ENCODE data around the gene TAF12. TPM values are rescaled to one million over a fixed set of nuclear protein-coding genes. Genes with fewer than 3 reads are reported as not detected.
"Not testable (repeated sequence)": the region's sequence is repeated elsewhere in the genome, so short reads cannot be mapped to it uniquely, and the experiment has no call there.

The TAF12 gene
- total and polyA plus RNA-seq, 4 donors = 9.5 to 14.5 (median 11.9) TPM

- not testable (repeated sequence) for DNase-seq (ENCODE audit: low spot score)
Measured at GRCh38 chr1:28653870-28654269, 11.0 kb upstream of the TAF12 start.

GRCh38 chr1:28653063-28653462 is 10.2 kb upstream of the TAF12 start:
- H3K36me3 ChIP-seq (ENCODE audit: control insufficient read depth in 4 of 4, insufficient read depth in 3 of 4, low read depth in 1 of 4, low read length in 3 of 4); H3K4me3 ChIP-seq (ENCODE audit: low read depth in 1 of 3, low read length in 3 of 3): not testable (repeated sequence)
- 72% methylated on average over 13 of the region's 13 CpGs for WGBS

More at GRCh38 chr1:28653870-28654269, 11.0 kb upstream of the TAF12 start:
- H3K27ac ChIP-seq (ENCODE audit: low read depth in 1 of 2, low read length in 2 of 2); H3K9me3 ChIP-seq (ENCODE audit: control insufficient read depth in 4 of 4, low read length in 3 of 4); H3K36me3 ChIP-seq (ENCODE audit: control insufficient read depth in 4 of 4, insufficient read depth in 3 of 4, low read depth in 1 of 4, low read length in 3 of 4); H3K9ac ChIP-seq (ENCODE audit: low read depth in 1 of 2, low read length in 2 of 2); H3K27me3 ChIP-seq (ENCODE audit: control insufficient read depth in 4 of 4, insufficient read depth in 4 of 4, low read length in 3 of 4); H3K4me3 ChIP-seq (ENCODE audit: low read depth in 1 of 3, low read length in 3 of 3): not testable (repeated sequence)
- H3K4me1 ChIP-seq (ENCODE audit: control insufficient read depth in 4 of 4, insufficient read depth in 4 of 4, low read length in 3 of 4) = peaks cover 4 to 16% (median 8%) of the 10 kb centered on the region in 4 donors
- 35% methylated on average over 3 of the region's 3 CpGs for WGBS
- TF ChIP-seq RAD21 (IDR thresholded peaks at IDR 0.05) (peak; percentile 36 to 62), CTCF (IDR thresholded peaks at IDR 0.05; ENCODE audit: low read depth, low read length, missing input control) (peak; percentile 26)

GRCh38 chr1:28648474-28649198 is 5.8 kb upstream of the TAF12 start, which contains the start of gene RNU11:
Gene RNU11 (plus strand): TSS chr1:28648600.
- Histone ChIP-seq H3K4me1 (ENCODE audit: control insufficient read depth in 4 of 4, insufficient read depth in 4 of 4, low read length in 3 of 4) (peaks cover 9 to 31% (median 19%) of the 10 kb centered on the region in 4 donors), H3K9me3 (ENCODE audit: control insufficient read depth in 4 of 4, low read length in 3 of 4) (no peaks in the 10 kb centered on the region), H3K27ac (ENCODE audit: low read depth in 1 of 2, low read length in 2 of 2) (peak within 1 kb of the TSS; percentile 75 to 98), H3K9ac (ENCODE audit: low read depth in 1 of 2, low read length in 2 of 2) (peak within 1 kb of the TSS; percentile 25 to 99), H3K27me3 (ENCODE audit: control insufficient read depth in 4 of 4, insufficient read depth in 4 of 4, low read length in 3 of 4) (no peaks in the 10 kb centered on the region), H3K36me3 (ENCODE audit: control insufficient read depth in 4 of 4, insufficient read depth in 3 of 4, low read depth in 1 of 4, low read length in 3 of 4) (no peaks in the 10 kb centered on the region), H3K4me3 (ENCODE audit: low read depth in 1 of 3, low read length in 3 of 3) (peak within 1 kb of the TSS; percentile 9 to 89 (median 31))
- peak; percentile 84 for DNase-seq (ENCODE audit: low spot score)
- WGBS = 4% methylated on average over 28 of the region's 28 CpGs
- TF ChIP-seq ZBTB33 (IDR thresholded peaks at IDR 0.05) (peak; percentile 94), SP1 (IDR thresholded peaks at IDR 0.05) (peak; percentile 94), HNF4G (IDR thresholded peaks at IDR 0.05) (no peak), CTCF (IDR thresholded peaks at IDR 0.05; ENCODE audit: low read depth, low read length, missing input control) (no peak), RAD21 (IDR thresholded peaks at IDR 0.05) (peak; percentile 49 to 51), FOXA1 (IDR thresholded peaks at IDR 0.05) (peak; percentile 51), REST (IDR thresholded peaks at IDR 0.05) (peak; percentile 84), TAF1 (conservative IDR thresholded peaks at IDR 0.05) (peak; percentile 85), NR2F2 (IDR thresholded peaks at IDR 0.05) (no peak), HNF4A (conservative IDR thresholded peaks at IDR 0.05) (peak; percentile 55 to 73), EGR1 (IDR thresholded peaks at IDR 0.05; ENCODE audit: low read depth in 2 of 2) (peak; percentile 76 to 81), GABPA (IDR thresholded peaks at IDR 0.05 in 1 of 2, conservative IDR thresholded peaks at IDR 0.05 in 1 of 2) (peak; percentile 31 to 76), JUND (IDR thresholded peaks at IDR 0.05) (no peak), RXRA (IDR thresholded peaks at IDR 0.05) (peak; percentile 67 to 71), YY1 (IDR thresholded peaks at IDR 0.05) (peak; percentile 90), FOXA2 (IDR thresholded peaks at IDR 0.05) (peak; percentile 53), ATF3 (IDR thresholded peaks at IDR 0.05) (peak; percentile 69)

More at GRCh38 chr1:28653063-28653462, 10.2 kb upstream of the TAF12 start:
- not testable (repeated sequence) for H3K27me3 ChIP-seq (ENCODE audit: control insufficient read depth in 4 of 4, insufficient read depth in 4 of 4, low read length in 3 of 4); DNase-seq (ENCODE audit: low spot score); H3K9ac ChIP-seq (ENCODE audit: low read depth in 1 of 2, low read length in 2 of 2); H3K27ac ChIP-seq (ENCODE audit: low read depth in 1 of 2, low read length in 2 of 2); H3K9me3 ChIP-seq (ENCODE audit: control insufficient read depth in 4 of 4, low read length in 3 of 4)
- peaks cover 4 to 18% (median 9%) of the 10 kb centered on the region in 4 donors for H3K4me1 ChIP-seq (ENCODE audit: control insufficient read depth in 4 of 4, insufficient read depth in 4 of 4, low read length in 3 of 4)

All from liver (tissue), 9 donors.